GM12891 (cell line): ENCODE data around the gene ATP6V0C.

Source experiments
- DNase-seq: peaks from one replicate; pipeline ENCODE4 v3.0.0; 2011; ENCODE audit warnings: low spot score; ENCODE audit not compliant: insufficient read length
- FAIRE-seq: peaks from 2 replicates; lab custom pipeline; 2011; peaks lifted over from hg19 to GRCh38; lab: Jason Lieb, UNC
- PAX5 ChIP-seq: IDR thresholded peaks from 2 replicates; pipeline ENCODE4 v1.6.1; 2011; ENCODE audit warnings: low read length, moderate library complexity, mild to moderate bottlenecking; ENCODE audit not compliant: insufficient read depth, severe bottlenecking
- POLR2A ChIP-seq: IDR thresholded peaks from 2 replicates; pipeline ENCODE4 v1.6.1; 2011; ENCODE audit warnings: low read depth, low read length, control low read depth
- POLR2AphosphoS5 ChIP-seq: IDR thresholded peaks from 2 replicates; pipeline ENCODE4 v1.6.1; 2011; ENCODE audit warnings: low read depth, low read length, control low read depth
- POU2F2 ChIP-seq: IDR thresholded peaks from 2 replicates; pipeline ENCODE4 v1.6.1; 2011; ENCODE audit warnings: low read depth, mild to moderate bottlenecking, control low read depth, low read length, moderate library complexity
- SPI1 ChIP-seq: IDR thresholded peaks from 2 replicates; pipeline ENCODE4 v1.6.1; 2011; ENCODE audit warnings: low read depth, low read length, control low read depth
- TAF1 ChIP-seq: IDR thresholded peaks from 2 replicates; pipeline ENCODE4 v1.6.1; 2011; ENCODE audit warnings: low read depth, low read length, control low read depth

The ATP6V0C gene

DNA sequence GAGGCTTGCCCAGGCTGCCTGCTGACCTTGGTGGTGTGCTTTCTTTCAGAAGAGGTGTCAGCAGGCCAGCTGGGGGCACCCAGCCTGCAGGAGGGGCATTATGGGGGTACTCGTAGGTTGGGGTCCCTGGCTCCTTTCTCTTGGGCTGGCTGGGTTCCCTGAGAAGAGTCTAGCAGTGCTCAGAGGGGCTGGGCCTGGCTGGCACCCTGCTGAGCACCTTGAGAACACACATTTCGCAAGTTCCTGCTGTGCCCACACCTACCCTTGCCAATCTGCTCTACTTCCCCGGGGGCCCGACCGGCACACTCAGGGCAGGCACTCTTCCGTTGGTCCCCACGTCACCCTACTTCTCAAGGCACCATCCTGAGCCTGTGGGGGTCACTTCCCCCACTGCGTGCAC is 12.4 kb downstream of the ATP6V0C start:
- TF ChIP-seq TAF1, result no peak
- TF ChIP-seq PAX5, result no peak
- TF ChIP-seq POU2F2, result no peak
- TF ChIP-seq POLR2AphosphoS5, result no peak
- TF ChIP-seq SPI1, result no peak
- TF ChIP-seq POLR2A, result no peak
- FAIRE-seq (no peak), DNase-seq (no peak)

DNA sequence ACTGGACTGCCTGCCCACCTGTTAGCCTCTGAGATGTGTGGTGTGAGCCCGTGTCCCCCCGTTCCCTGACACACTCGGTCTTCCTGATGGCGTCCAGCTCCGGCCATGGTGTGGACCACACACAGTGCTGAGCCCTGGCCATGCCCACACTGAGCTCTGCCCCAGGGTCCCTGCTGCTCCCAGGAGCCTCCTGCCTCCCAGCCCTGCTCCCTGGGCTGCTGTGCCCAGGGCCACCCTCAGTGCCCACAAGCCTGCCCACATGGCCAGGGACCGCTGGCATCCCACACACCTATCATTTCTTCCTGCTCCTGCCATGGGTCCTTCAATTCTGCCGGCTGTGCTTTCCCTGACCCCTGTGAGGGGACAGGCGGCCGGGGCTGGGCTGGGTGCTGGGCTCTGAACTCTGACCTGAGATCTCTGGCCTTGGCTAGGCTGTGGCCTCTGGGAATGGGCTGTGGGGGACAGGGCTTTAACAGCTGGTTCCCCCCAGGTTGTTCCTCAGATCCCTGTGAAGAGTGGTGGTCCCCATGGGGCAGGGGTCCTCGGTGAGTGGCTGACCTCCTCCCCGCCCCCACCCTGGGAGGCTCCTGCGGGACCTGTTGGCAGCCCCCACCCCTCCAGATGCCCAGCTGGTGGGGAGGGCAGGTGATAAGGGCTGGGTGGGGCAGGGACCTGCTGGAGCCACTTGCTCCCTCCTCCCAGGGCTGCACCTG is 13.5 kb downstream of the ATP6V0C start:
- no peak for DNase-seq
- FAIRE-seq, result no peak
- TF ChIP-seq TAF1 (no peak), POLR2AphosphoS5 (no peak; the same call in 1 of the 2 replicates), SPI1 (no peak), POU2F2 (no peak), PAX5 (no peak), POLR2A (no peak)

DNA sequence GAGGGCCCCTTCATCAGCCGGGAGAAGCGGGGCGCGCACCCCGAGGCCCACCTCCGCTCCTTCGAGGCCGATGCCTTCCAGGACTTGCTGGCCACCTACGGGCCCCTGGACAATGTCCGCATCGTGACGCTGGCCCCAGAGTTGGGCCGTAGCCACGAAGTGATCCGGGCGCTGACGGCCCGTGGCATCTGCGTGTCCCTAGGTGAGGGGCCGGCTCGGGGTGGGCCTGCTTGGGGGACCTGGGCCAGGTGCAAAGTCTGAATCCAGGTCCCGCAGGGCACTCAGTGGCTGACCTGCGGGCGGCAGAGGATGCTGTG is 14.0 kb downstream of the ATP6V0C start:
- no peak for TF ChIP-seq PAX5
- TF ChIP-seq TAF1, result no peak
- no peak for TF ChIP-seq SPI1
- TF ChIP-seq POLR2A, result no peak
- no peak for TF ChIP-seq POLR2AphosphoS5
- no peak for TF ChIP-seq POU2F2
- DNase-seq, result no peak
- no peak for FAIRE-seq

DNA sequence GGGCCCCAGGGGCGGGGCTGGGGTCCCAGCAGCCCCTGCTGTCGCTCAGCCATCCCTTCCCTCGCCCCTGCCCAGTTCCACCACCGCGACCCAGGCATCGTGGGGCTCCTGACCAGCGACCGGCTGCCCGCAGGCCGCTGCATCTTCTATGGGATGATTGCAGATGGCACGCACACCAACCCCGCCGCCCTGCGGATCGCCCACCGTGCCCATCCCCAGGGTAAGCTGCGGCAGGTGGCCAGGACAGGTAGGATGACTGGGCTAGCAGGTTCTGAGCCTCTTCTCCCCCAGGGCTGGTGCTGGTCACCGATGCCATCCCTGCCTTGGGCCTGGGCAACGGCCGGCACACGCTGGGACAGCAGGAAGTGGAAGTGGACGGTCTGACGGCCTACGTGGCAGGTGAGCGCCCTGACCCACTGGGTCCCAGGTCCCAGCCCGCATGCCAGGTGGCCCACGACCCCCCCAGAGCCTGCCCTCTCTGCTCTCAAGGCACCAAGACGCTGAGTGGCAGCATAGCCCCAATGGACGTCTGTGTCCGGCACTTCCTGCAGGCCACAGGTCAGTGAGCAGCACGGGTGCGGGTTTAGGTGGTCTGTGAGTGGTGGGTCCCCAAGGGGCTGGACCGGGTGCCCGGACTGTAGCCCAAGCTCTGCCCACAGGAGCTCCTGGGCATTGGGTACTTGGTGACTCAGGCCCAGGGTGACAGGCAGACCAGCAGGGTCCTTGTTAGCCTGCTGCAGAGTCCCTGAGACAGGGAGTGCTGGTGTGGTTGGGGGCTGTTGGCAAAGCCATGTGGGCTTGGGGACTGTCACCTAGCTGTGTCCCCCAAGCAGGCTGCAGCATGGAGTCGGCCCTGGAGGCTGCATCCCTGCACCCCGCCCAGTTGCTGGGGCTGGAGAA is 14.7 kb downstream of the ATP6V0C start:
- DNase-seq (no peak), FAIRE-seq (no peak)
- TF ChIP-seq POLR2AphosphoS5, result no peak
- no peak for TF ChIP-seq POU2F2
- TF ChIP-seq SPI1, result no peak
- TF ChIP-seq POLR2A, result no peak
- TF ChIP-seq TAF1, result no peak
- TF ChIP-seq PAX5, result no peak

DNA sequence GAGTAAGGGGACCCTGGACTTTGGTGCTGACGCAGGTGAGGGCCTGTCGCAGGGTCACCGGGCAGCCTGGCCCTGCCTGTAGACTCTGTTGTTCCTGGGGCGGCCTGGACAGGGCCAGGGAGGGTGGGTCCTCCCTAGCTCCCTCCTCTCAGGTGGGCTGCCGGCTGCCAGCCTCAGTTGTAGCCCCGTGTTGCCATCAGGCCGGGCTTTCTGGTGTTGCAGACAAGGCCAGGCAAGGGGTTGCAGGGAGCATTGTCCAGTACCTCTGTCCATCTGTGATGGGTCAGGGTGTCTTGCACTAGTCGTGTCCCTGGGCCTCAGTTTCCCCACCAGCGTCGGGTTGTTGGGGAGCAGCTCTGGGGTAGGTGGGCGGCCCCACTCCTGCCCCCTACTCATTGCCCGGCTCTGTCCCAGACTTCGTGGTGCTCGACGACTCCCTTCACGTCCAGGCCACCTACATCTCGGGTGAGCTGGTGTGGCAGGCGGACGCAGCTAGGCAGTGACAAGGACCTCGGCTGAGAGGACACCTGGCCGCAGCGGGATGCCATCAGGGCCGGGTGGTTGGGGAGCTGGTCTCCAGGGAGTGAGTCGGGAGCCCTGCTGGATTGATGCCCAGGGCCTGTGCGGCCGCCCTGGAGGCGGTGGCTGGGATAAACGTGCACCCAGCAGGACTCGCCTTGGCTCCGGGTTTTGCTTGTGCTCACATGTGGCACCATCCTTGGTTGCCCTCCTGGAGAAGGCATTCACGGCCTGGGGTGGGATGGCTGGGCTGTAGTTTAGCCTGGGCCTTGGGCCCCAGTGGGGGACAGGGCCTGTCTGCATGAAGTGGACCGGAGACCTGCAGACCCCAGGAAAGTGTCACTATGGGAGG is 15.5 kb downstream of the ATP6V0C start:
- DNase-seq, result no peak
- FAIRE-seq, result no peak
- no peak for TF ChIP-seq TAF1
- no peak for TF ChIP-seq POLR2A
- no peak for TF ChIP-seq POLR2AphosphoS5

DNA sequence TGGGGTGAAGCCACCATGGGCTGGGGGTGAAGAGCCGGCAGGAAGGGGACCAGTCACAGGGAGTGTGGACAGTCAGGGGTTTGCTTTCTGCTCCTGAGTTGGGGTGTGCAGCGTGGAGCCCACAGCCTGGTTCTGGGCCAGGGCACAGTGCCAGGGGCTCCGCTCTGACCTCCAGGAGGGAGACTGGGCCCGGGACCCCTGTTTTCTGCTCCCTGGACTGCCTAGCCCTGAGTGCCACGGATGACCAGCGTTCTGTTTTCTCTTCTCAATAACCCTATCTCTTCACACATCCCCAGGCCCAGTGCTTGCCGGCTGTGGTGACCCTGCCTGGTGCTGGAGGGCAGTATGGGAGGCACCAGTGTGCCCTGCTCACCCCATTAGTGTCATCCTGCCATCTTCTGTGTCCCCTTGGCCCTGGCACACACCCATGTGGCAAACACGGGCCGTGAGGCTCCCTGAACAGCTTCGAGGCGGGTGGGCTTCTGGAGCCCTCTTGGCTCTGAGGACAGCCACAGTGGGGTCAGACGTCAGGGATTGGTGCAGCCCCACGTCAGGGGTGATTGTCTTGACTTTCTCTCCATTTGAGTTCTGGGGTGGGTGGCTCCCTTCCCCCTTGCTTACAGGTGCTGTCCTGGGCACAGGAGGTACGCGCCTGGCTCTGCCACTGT is 16.3 kb downstream of the ATP6V0C start:
- TF ChIP-seq POLR2A (no peak), PAX5 (no peak), SPI1 (no peak), POU2F2 (no peak), POLR2AphosphoS5 (no peak; the same call in 1 of the 2 replicates), TAF1 (no peak)
- DNase-seq (no peak), FAIRE-seq (no peak)

DNA sequence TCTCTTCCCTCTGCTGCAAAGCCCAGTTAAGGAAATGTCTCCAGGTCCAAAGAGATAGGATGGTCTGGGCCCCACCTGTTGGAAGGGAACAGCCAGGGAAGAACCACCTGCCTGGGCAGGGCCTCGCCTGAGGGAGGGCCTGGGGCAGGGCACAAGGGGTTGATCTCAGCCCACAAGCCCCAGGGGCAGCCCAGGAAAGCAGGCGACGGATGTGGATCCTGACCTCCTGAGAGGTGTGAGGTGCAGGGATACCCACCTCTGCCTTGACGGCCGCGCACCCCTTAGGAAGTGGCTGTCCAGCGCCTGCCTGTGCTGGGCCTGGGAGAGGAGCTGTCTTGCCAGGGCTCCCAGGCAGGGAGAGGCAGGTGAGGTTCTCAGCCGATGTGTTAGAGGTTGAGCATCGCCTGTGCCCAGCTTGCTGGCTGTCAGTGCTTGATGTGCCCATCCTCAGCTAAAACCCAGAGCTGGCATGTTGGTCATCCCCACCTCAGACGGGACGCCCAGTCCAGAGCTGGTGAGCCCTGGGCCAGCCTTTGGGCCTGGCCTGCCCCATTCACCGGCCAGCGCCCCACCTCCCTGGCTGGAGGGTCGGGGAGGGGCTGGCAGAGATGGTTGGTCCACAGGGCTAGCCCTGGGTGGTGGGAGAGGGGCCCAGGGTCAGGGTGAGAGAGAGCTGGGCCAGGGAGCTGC is 17.0 kb downstream of the ATP6V0C start:
- no peak for DNase-seq
- TF ChIP-seq POLR2A, result peak; percentile 57; the same call in 1 of the 2 replicates
- no peak for TF ChIP-seq TAF1
- FAIRE-seq, result no peak

DNA sequence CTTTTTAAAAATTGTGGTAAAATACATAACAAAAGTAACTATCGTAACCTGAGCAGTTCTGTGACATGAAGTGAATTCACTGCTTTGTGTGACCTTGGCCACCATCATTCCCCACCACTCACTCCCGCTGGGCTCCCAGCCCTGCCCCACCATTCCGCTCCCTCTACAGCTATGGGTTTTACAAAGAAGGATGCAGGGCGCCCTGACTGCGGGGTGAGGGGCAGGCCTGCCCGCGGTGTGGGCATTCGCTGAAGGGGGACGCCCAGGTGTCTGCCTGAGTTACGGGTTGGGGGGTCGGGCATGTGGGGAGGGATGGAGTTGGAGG is 17.6 kb downstream of the ATP6V0C start, which contains the start of gene CEMP1:
Gene CEMP1 (minus strand): TSS at position 38 of the 325 bp plus-strand sequence. CDS start 335 bp downstream, outside the sequence.
- TF ChIP-seq PAX5 (no peak), POLR2A (no peak), POLR2AphosphoS5 (no peak), POU2F2 (no peak), TAF1 (no peak), SPI1 (no peak)
- no peak for DNase-seq
- peak; percentile 48 for FAIRE-seq
